GM18861 (cell line): ENCODE measurements around the gene PSD2.

Source experiments
- ATAC-seq: cut with Tn5 transposase; IDR thresholded peaks from one replicate; pipeline ENCODE4 v1.9.1; 2021; ENCODE audit not compliant: unreplicated experiment

The PSD2 gene

GRCh38 chr5:139835656-139836055 lies 40.0 kb downstream of the PSD2 start:
- ATAC-seq = no peak

GRCh38 chr5:139836469-139837208 lies 41.0 kb downstream of the PSD2 start:
- no peak for ATAC-seq

- ATAC-seq = no peak
These were observed 42.2 kb downstream of the PSD2 start for GRCh38 chr5:139837711-139838380.

GRCh38 chr5:139838381-139839197 lies 43.0 kb downstream of the PSD2 start:
- no peak for ATAC-seq

GRCh38 chr5:139839232-139839815 lies 43.7 kb downstream of the PSD2 start:
- ATAC-seq = no peak

- no peak for ATAC-seq
These were observed 44.3 kb downstream of the PSD2 start for GRCh38 chr5:139839918-139840317.

- no peak for ATAC-seq
These were observed 45.9 kb downstream of the PSD2 start for GRCh38 chr5:139841549-139841948.

- ATAC-seq = no peak
These were observed 46.7 kb downstream of the PSD2 start for GRCh38 chr5:139842321-139842720.

GRCh38 chr5:139843991-139844390 lies 48.4 kb downstream of the PSD2 start:
- ATAC-seq = no peak

- ATAC-seq = no peak
These were observed 49.0 kb downstream of the PSD2 start for GRCh38 chr5:139844472-139845145.

GRCh38 chr5:139845846-139846681 lies 50.5 kb downstream of the PSD2 start:
- ATAC-seq = no peak

- no peak for ATAC-seq
These were observed 51.5 kb downstream of the PSD2 start for GRCh38 chr5:139847091-139847490.

- ATAC-seq = peak; percentile 81
These were observed 52.3 kb downstream of the PSD2 start for GRCh38 chr5:139847790-139848507.

- no peak for ATAC-seq
These were observed 53.0 kb downstream of the PSD2 start for GRCh38 chr5:139848508-139849100.

- no peak for ATAC-seq
These were observed 53.9 kb downstream of the PSD2 start for GRCh38 chr5:139849501-139849900.

GRCh38 chr5:139849942-139850341 lies 54.3 kb downstream of the PSD2 start:
- ATAC-seq = no peak

GRCh38 chr5:139850423-139851016 lies 54.9 kb downstream of the PSD2 start:
- ATAC-seq = no peak

GRCh38 chr5:139851558-139851957 lies 56.0 kb downstream of the PSD2 start:
- ATAC-seq = no peak

GRCh38 chr5:139852696-139853095 lies 57.1 kb downstream of the PSD2 start:
- no peak for ATAC-seq
